Upper lobe of right lung (tissue), 1 donor: Measurements from ENCODE around the gene MGAT4A. TPM values are rescaled to one million over a fixed set of nuclear protein-coding genes. Genes with fewer than 3 reads are reported as not detected.
A peak's percentile ranks its signal among the peaks of the same experiment; 100 is the strongest.
"Not testable (repeated sequence)": the region's sequence is repeated elsewhere in the genome, so short reads cannot be mapped to it uniquely, and the experiment has no call there.

Source experiments
- ATAC-seq: fragments of 200-7000 bp; cut with Tn5 transposase; one replicate; pipeline ENCODE4 v1.9.1; 2020; ENCODE audit warnings: mild to moderate bottlenecking, moderate library complexity
- DNase-seq: peaks from one replicate; pipeline ENCODE4 v3.0.0-alpha.2; 2020
- H3K27ac ChIP-seq: fragments of 200-600 bp; one replicate; pipeline ENCODE4 v1.8.0; 2022
- H3K27me3 ChIP-seq: fragments of 200-600 bp; one replicate; pipeline ENCODE4 v1.8.0; 2022; ENCODE audit warnings: mild to moderate bottlenecking
- H3K36me3 ChIP-seq: fragments of 200-600 bp; one replicate; pipeline ENCODE4 v1.8.0; 2022
- H3K4me1 ChIP-seq: fragments of 200-600 bp; one replicate; pipeline ENCODE4 v1.8.0; 2022
- H3K4me3 ChIP-seq: fragments of 200-600 bp; one replicate; pipeline ENCODE4 v1.8.0; 2022; ENCODE audit warnings: mild to moderate bottlenecking
- H3K9me3 ChIP-seq: fragments of 200-600 bp; one replicate; pipeline ENCODE4 v1.8.0; 2022
- CTCF ChIP-seq: fragments of 200-600 bp; IDR thresholded peaks from one replicate; pipeline ENCODE4 v1.8.0; 2022; ENCODE audit warnings: antibody characterized with exemption
- intact Hi-C: fragments of 100-400 bp; cut with DNase I; formaldehyde crosslinking; loops from one replicate; pipeline ENCODE4 v1.11.0; 2022
- total RNA-seq: library from RNA; stranded (reverse); fragmentation: NEBNext Ultra II Directional; extraction: Animal tissue kit (Norgen Biotek cat#: 25700); gene quantifications from one replicate; pipeline ENCODE4 v1.2.1, GENCODE V29; 2021
- donor health status: DM: no; HTN: yes; CAD: no; lungs with severe emphysema.

The MGAT4A gene
- total RNA-seq, 1 donor from 2014 or later = 85.8 TPM

- no peak for TF ChIP-seq CTCF
- peak overlapping the region; percentile 25 for H3K27ac ChIP-seq
- no peak for ATAC-seq
- no peaks in the 10 kb centered on the region for H3K9me3 ChIP-seq
- intact Hi-C loops = no loop called here
- DNase-seq = no peak
- H3K36me3 ChIP-seq = no peaks in the 10 kb centered on the region
- no peak overlapping the region for H3K4me3 ChIP-seq
- H3K4me1 ChIP-seq = peaks cover 33% of the 10 kb centered on the region
- H3K27me3 ChIP-seq = no peaks in the 10 kb centered on the region
Measured at GRCh38 chr2:98759338-98759737, 28.4 kb upstream of the MGAT4A start.

- ATAC-seq (peak; percentile 97), DNase-seq (peak; percentile 79)
- intact Hi-C loops = no loop called here
- no peak overlapping the region for H3K4me3 ChIP-seq
- no peak for TF ChIP-seq CTCF
- H3K27ac ChIP-seq = peak overlapping the region; percentile 72
- no peaks in the 10 kb centered on the region for H3K9me3 ChIP-seq
- H3K27me3 ChIP-seq = no peaks in the 10 kb centered on the region
- no peaks in the 10 kb centered on the region for H3K36me3 ChIP-seq
- H3K4me1 ChIP-seq = peaks cover 29% of the 10 kb centered on the region
Measured at GRCh38 chr2:98757904-98758421, 27.0 kb upstream of the MGAT4A start.

GRCh38 chr2:98753801-98754200 is 22.9 kb upstream of the MGAT4A start:
- intact Hi-C loops = no loop called here
- no peak overlapping the region for H3K4me3 ChIP-seq
- ATAC-seq (no peak), DNase-seq (no peak)
- H3K27me3 ChIP-seq = no peaks in the 10 kb centered on the region
- H3K27ac ChIP-seq = no peak overlapping the region
- H3K36me3 ChIP-seq = no peaks in the 10 kb centered on the region
- no peaks in the 10 kb centered on the region for H3K9me3 ChIP-seq
- no peak for TF ChIP-seq CTCF
- peaks cover 21% of the 10 kb centered on the region for H3K4me1 ChIP-seq

DNA sequence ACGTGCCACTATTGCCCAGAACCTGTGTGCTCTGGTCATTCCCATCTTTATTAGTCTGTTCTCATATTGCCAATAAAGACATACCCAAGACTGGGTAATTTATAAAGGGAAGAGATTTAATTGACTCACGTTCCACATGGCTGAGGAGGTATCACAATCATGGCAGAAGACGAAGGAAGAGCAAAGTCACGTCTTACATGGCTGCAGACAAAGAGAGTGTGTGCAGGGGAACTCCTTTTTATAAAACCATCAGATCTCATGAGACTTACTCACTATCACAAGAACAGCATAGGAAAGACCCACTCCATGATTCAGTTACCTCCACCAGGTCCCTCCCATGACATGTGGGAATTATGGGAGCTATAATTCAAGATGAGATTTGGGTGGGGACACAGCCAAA is 21.8 kb upstream of the MGAT4A start:
- H3K36me3 ChIP-seq, H3K9me3 ChIP-seq, intact Hi-C loops, H3K4me3 ChIP-seq, H3K27me3 ChIP-seq, H3K27ac ChIP-seq, ATAC-seq, DNase-seq: not testable (repeated sequence)
- H3K4me1 ChIP-seq = peaks cover 11% of the 10 kb centered on the region

DNA sequence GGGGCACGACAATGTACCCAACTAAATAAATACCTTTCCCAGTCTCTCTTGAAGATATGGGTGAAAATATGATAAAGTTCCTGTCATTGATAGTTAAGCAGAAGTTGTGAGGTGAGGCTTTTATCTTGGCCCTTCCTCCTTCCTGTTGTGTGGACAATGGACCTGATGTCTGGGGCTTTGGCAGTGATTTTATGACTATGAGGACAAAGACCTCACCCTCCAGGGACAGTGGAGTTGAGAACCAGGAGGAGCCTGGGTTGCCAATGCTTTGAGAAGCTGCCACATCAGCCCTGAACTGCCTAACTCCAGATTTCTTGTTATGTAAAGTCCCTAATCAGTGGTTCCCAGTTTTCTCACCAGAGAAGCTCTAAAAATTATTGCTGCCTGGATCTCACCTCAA is 20.8 kb upstream of the MGAT4A start:
- Histone ChIP-seq H3K4me1 (peaks cover 5% of the 10 kb centered on the region), H3K4me3 (no peak overlapping the region), H3K36me3 (no peaks in the 10 kb centered on the region), H3K27ac (no peak overlapping the region), H3K27me3 (no peaks in the 10 kb centered on the region), H3K9me3 (no peaks in the 10 kb centered on the region)
- no peak for TF ChIP-seq CTCF
- DNase-seq (no peak), ATAC-seq (no peak)
- intact Hi-C loops = no loop called here

GRCh38 chr2:98750593-98751282 is 19.8 kb upstream of the MGAT4A start:
- peaks cover 5% of the 10 kb centered on the region for H3K4me1 ChIP-seq
- ATAC-seq = no peak
- intact Hi-C loops = no loop called here
- no peak for TF ChIP-seq CTCF
- H3K27me3 ChIP-seq = no peaks in the 10 kb centered on the region
- H3K4me3 ChIP-seq = no peak overlapping the region
- DNase-seq = no peak
- no peak overlapping the region for H3K27ac ChIP-seq
- no peaks in the 10 kb centered on the region for H3K36me3 ChIP-seq
- no peaks in the 10 kb centered on the region for H3K9me3 ChIP-seq
